NCI-H1694 treated with DMSO at 0.1 percent for 48 hours (cell line): Measurements from ENCODE around the gene PCDHB15.
"Not testable (repeated sequence)": the region's sequence is repeated elsewhere in the genome, so short reads cannot be mapped to it uniquely, and the experiment has no call there.

Source experiments
- DNase-seq: peaks from one replicate; lab custom pipeline; 2025; lab: John Stamatoyannopoulos, UW

Gene PCDHB15

GRCh38 chr5:141245250-141245717, at the start of gene PCDHB15:
PCDHB15 (plus strand) TSS chr5:141245395; CDS start chr5:141245579, 184 bp downstream.
- DNase-seq: no peak

GRCh38 chr5:141196363-141196762, 48.8 kb upstream of the PCDHB15 start:
- DNase-seq: no peak

- DNase-seq: no peak
Measured at GRCh38 chr5:141199359-141200235, 45.6 kb upstream of the PCDHB15 start, which contains the start of gene PCDHB11. PCDHB11 (plus strand) TSS chr5:141199627; CDS start chr5:141199775, 148 bp downstream.

GRCh38 chr5:141201126-141201525, 44.1 kb upstream of the PCDHB15 start:
- DNase-seq: not testable (repeated sequence)

- not testable (repeated sequence) for DNase-seq
Measured at GRCh38 chr5:141201646-141202045, 43.5 kb upstream of the PCDHB15 start.

- no peak for DNase-seq
Measured at GRCh38 chr5:141208478-141208877, 36.7 kb upstream of the PCDHB15 start, which contains the start of gene PCDHB12. PCDHB12 (plus strand) TSS chr5:141208719; CDS start chr5:141208908, 189 bp downstream.

- not testable (repeated sequence) for DNase-seq
Measured at GRCh38 chr5:141210281-141210680, 34.9 kb upstream of the PCDHB15 start.

- not testable (repeated sequence) for DNase-seq
Measured at GRCh38 chr5:141210849-141211248, 34.3 kb upstream of the PCDHB15 start.

GRCh38 chr5:141213656-141214339, 31.4 kb upstream of the PCDHB15 start, which contains the start of gene PCDHB13:
PCDHB13 (plus strand) TSS chr5:141213919; CDS start chr5:141214124, 205 bp downstream.
- not testable (repeated sequence) for DNase-seq

- DNase-seq: not testable (repeated sequence)
Measured at GRCh38 chr5:141214583-141214982, 30.6 kb upstream of the PCDHB15 start.

- DNase-seq: not testable (repeated sequence)
Measured at GRCh38 chr5:141215504-141215903, 29.7 kb upstream of the PCDHB15 start.

GRCh38 chr5:141216035-141216434, 29.2 kb upstream of the PCDHB15 start:
- not testable (repeated sequence) for DNase-seq

- DNase-seq: peak; percentile 6
Measured at GRCh38 chr5:141223112-141223783, 21.9 kb upstream of the PCDHB15 start, which contains the start of gene PCDHB14. PCDHB14 (plus strand) TSS chr5:141223343; CDS start chr5:141223506, 163 bp downstream.

- not testable (repeated sequence) for DNase-seq
Measured at GRCh38 chr5:141224844-141225243, 20.4 kb upstream of the PCDHB15 start.

GRCh38 chr5:141225421-141225820, 19.8 kb upstream of the PCDHB15 start:
- not testable (repeated sequence) for DNase-seq

GRCh38 chr5:141234109-141234667, 11.0 kb upstream of the PCDHB15 start:
- DNase-seq: no peak

GRCh38 chr5:141235922-141236321, 9.3 kb upstream of the PCDHB15 start:
- DNase-seq: not testable (repeated sequence)

GRCh38 chr5:141236516-141237313, 8.5 kb upstream of the PCDHB15 start:
- no peak for DNase-seq

GRCh38 chr5:141241496-141241895, 3.7 kb upstream of the PCDHB15 start:
- DNase-seq: no peak

GRCh38 chr5:141246971-141247370, 1.8 kb downstream of the PCDHB15 start:
- not testable (repeated sequence) for DNase-seq
